Right forelimb (tissue), 1 donor: ENCODE results near the gene ARHGAP24.
"Not testable (repeated sequence)": the region's sequence is repeated elsewhere in the genome, so short reads cannot be mapped to it uniquely, and the experiment has no call there.

ENCODE experiments used
- DNase-seq: peaks from one replicate; pipeline ENCODE4 v3.0.0-alpha.2; 2018

Gene ARHGAP24

DNA sequence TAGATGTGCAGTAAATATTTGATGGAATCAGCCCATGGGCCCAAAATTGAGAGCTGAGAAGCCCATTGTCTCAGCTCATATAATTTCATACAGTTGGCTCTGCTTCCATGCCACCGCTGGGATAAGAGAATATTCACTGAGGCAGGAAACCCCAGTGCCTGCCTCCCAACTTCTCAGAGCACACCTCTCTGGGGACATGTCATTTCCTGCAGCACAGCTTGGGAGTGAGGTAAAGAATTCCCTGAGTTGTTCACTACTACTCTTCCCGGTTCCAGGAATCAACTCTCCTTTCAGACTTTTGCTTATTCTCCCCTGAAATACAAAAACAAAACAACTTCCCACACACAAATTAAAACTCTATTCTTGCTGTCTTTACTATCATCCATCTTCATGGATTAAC, 495.6 kb downstream of the ARHGAP24 start:
- no peak for DNase-seq

DNA sequence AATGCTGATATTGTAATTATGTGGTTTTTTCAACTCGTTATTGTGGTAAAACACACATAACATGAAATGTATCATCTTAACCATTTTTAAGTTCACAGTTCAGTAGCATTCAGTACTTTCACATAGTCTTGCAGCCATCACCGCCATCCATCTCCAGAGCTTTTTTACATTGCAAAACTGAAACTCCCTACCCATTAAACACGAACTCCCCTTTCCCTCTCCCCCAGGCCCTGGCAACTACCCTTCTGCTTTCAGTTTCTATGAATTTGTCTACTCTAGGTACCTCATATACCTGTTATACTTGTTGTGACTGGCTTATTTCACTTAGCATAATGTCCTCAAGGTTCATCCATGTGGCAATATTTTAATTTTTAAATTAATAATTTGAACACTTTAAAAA, 504.3 kb downstream of the ARHGAP24 start:
- no peak for DNase-seq

GRCh38 chr4:85986266-85986665, 511.3 kb downstream of the ARHGAP24 start:
- DNase-seq = no peak

DNA sequence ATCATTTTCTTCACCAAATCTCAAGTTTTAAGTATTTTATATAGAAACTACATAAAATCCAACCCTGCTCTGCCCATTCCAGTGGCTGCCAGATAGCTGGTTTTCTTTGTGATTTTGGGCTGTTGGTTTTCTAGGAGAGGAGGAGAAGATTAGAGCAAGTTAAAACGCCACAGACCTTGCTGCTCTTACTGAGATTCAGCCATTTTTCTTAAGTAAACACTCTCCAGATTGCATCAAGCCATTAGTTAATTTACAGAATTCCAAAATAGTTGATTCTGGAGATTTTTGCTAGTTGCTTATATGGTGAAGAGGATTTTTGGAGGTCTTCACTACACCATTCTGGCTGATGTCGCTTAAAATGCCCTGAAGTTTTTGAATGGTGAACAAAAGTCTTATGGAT, 518.7 kb downstream of the ARHGAP24 start:
- DNase-seq = no peak

GRCh38 chr4:85994576-85994975, 519.6 kb downstream of the ARHGAP24 start:
- no peak for DNase-seq

DNA sequence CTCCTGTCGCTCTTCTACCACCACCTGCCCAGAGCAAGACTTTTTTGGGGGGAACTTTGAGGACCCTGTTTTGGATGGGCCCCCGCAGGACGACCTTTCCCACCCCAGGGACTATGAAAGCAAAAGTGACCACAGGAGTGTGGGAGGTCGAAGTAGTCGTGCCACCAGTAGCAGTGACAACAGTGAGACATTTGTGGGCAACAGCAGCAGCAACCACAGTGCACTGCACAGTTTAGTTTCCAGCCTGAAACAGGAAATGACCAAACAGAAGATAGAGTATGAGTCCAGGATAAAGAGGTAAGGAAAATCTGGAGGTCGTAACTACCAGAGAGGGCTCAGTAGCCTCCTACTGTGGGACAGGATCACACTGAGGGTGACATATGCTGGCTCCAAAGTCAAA, 520.4 kb downstream of the ARHGAP24 start:
- DNase-seq = no peak

- DNase-seq = no peak
These were observed 526.6 kb downstream of the ARHGAP24 start for GRCh38 chr4:86001591-86001990.

- DNase-seq = no peak
These were observed 529.1 kb downstream of the ARHGAP24 start for GRCh38 chr4:86004030-86004429.

DNA sequence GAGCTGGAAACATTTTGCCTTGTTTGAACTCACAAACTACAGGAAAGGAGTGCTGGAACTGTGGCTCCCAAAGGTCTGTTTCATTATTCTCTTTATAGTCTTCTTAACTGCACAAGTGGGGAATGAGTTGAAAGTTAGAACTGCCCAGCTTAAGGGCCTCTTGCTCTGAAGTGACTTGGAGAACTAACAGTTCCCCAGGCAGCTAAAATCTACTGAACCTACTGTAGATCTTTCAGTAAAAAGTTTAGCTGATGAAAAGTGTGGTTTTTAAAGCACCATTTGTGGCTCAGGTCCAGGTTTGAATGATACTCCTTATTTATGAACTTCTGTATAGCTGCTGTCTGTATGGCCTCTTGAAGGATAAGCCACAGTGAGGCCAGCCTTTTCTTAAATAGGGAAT, 531.1 kb downstream of the ARHGAP24 start:
- no peak for DNase-seq

DNA sequence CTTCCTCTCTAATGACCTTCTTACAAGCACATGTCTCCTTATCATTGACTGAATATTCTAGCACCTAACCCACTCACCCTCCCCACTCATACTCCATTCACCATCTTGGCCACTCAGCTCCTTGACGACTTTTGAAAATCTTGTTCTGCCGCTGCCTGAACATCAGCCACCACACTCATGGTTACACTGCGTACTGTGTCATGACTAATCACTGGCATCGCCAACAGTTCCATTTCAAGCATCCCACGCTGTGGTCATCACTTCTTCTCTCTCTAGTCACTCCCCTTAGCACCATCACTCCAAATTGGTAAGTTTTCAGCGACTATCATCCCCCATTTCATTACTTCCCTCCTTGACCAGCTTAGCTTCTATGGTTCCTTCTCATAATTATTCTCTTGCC, 532.1 kb downstream of the ARHGAP24 start:
- DNase-seq = no peak

DNA sequence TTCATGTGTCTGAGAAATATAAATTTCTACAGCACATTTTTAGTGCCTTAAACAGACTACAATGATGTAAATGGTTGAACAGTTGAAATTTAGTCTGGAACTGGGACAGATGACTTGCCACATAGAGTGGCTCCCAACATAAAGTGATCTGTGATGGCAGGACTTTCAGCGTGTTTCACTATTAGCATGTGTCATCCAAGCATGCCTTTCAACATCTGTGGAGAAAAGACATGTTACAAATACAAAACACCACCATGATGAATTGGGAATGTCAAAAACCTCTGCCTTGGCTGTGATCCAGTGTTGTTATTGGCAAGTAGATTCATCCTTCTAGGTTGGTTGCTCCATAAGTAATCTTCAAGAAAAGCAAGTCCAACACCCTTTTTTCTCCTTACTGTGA, 536.2 kb downstream of the ARHGAP24 start:
- no peak for DNase-seq

GRCh38 chr4:86013621-86014020, 538.7 kb downstream of the ARHGAP24 start:
- DNase-seq = no peak

DNA sequence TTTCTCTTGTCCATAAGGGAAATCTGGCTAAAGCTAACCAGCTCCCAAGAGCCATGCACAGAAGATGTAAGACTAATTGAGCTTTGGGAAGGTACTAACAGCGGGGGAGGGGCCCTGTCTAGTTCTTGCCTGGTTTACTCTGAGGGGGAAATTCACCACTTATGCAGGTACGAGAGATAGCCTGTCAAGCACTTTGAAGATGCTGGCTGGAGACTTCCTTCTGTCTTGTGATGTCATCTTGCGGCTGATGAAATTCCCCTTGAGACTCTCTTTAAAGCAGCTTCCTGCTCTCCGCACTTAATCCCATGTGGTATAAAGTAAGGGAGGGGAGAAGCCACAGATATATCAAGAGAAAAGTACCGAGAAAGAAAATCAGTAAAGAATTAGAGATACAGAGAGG, 539.6 kb downstream of the ARHGAP24 start:
- DNase-seq = no peak

DNA sequence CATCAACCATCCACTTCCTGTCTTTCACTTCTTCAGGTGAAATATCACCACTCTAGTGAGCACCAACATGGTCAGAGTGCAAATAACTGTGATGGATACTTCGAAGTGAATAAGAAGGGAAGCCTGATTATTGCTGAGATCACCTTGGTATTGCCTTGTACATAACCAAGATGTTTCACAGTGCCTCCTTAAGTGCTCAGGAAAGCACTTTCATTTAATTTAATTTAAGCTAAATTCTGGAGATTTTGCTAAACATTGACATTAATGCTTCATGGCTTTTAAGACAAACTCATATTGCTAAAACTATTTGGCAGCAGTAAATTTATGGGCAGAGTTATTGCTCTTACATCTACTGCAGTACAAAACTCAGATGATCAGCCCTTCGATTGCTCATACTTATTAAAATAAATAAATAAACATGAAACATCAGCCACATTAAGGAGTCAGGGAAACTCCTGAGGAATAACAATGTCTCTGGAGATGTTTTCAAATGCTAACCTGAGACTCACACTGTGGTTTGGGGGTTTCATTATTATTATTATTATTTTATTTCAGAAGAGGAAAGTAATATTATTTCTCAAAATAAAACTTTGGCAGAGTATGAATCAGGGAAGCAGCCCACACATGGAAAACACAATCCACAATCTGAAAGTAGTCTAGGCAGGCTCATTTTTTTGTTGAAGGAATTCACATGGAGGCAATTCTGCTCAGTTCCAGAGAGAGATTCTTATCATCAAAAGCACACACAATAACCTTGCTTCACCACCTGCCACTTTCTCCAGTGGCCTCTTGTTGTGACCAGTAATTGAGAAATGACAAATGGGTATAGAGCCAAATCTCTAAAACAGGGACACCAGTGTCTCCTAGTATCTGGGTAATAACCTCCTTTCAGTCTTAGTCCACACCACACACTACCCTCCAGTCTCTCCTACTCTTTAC, 540.7 kb downstream of the ARHGAP24 start:
- no peak for DNase-seq

DNA sequence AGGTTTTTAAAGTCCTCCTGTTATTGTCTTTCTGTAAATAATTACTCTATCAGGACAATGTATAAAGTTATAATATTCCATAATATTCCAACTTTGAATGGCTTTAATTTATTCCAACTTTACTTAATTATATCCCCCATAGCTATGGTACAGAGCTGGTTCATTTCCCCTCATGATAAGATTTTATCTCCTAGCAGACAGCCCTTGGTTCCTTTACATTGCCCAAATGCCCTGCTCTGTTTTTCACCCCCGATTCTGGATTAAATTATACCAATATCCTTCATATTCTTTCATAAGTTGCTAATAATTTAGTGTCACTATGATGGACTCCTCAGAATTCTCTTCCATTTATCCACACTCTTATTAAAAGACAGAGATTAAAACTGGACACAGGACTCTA, 544.4 kb downstream of the ARHGAP24 start:
- no peak for DNase-seq

- DNase-seq = no peak
These were observed 545.0 kb downstream of the ARHGAP24 start for GRCh38 chr4:86019906-86020305.

GRCh38 chr4:86021671-86022070, 546.7 kb downstream of the ARHGAP24 start:
- not testable (repeated sequence) for DNase-seq

DNA sequence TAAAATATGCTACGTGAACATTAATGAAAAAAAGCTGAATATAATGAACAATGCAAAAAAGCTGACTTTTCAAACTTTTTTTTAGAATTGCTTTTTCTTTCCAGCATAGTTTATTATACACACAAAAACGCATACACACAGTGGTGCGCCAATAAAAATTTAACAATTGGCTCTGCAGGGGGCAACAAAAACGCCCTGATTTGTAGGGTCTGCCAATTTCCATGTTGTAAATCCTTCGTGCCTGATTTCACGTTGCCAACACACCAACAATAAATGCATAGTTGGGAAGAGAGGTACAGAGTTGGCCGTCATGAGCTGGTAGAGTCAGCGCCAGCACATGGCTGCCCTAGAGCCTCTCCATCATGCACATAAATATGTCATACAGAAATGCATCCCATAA, 551.8 kb downstream of the ARHGAP24 start:
- no peak for DNase-seq

DNA sequence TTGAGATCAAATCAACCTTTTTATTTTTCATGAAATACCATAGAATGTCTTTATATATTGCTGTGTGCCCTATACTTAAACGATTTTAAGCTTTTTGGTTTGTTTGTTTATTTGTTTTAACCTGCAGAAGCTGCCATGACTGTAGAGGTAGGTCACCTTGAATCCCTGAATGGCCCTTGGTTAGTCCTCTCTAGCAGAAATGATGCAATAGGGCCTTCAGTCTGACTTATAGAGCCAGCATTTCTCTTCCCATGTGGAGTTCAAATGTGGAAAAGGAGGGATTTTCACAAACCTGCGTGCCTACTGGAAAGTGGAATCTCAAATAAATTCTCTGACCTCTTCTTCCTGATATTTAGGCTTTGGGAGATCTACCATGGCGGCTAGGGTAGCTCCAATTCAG, 557.0 kb downstream of the ARHGAP24 start:
- DNase-seq = no peak

DNA sequence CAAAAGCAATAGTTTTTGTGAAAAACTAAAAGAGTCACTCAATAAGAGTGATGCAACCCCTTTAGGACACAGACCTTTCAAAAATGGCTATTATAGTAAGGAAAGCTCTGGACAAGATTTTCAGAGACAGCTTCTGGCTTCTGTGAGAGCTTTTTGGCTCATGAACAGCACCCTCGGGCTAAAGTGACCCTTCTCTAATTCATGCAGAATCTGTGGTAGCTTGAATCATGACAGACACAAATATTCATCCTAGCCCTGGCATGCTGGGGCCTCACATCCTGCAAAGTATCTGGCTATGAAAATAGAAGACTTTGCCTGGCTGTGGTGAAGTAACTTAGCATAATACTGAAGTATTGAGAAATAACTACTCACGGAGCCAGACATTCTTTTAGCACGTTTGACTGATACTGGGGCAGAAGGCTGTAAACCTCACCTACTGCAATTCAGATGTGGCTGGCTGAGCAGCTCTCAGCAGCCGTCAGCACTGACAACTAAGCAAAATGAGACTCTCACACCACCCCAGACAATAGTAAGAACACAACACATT, 557.6 kb downstream of the ARHGAP24 start:
- peak; percentile 48 for DNase-seq

DNA sequence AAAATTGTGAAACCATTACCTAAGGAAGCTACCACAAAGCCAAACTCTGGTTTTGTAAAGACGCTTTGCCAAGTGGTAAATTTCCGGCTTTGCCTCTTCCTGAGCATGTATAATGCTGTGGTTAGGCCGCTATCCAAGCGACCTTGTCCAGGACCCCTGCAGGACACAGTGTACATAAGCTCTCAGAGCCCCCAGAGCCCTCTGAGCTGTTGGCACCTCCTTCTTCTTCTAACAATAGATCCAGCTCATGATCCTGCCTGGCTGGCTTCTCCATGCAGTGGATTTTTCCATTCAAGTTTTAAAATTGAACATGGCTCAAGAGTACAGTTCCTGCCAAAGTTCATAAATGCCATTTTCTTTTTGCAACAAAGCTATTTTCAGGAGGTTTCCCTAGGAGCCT, 558.2 kb downstream of the ARHGAP24 start:
- DNase-seq = peak; percentile 78

DNA sequence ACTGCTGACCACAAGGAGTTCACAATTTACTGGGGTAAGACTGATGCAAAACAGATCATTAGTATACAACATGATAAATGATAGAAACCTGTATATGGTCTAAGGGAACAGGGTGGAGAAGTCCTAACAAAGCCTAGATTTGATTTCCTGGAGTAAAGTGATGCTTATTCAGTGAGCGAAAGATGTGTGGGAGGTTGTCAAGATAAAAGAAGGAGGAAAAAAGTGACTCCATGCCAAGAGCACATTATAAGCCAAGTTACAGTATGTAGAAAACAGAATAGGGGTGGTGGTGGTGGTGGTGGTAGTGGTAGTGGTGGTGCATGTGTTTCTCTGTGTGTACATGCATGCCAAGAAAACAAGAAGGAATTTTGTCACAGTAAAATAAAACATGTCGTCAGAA, 559.7 kb downstream of the ARHGAP24 start:
- no peak for DNase-seq

DNA sequence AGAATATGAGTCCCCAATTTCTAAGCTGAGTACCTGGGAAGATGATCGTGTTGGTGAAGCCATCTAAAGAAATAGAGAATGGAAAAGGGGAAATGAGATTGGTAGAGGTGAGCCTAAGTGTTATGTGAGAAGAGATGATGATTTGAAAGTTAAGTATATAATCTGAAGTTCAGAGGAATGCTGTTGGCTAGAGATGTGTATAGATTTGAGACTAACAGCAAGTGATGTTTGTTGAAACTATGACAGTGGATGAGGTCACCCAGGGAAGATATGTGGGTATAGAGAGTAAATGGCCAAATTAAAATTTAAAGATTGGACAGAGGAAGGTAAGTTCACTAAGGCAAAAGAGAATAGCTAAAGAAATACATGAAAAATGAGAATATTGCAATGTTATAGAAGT, 560.7 kb downstream of the ARHGAP24 start:
- DNase-seq = no peak

GRCh38 chr4:86036736-86037135, 561.8 kb downstream of the ARHGAP24 start:
- no peak for DNase-seq

DNA sequence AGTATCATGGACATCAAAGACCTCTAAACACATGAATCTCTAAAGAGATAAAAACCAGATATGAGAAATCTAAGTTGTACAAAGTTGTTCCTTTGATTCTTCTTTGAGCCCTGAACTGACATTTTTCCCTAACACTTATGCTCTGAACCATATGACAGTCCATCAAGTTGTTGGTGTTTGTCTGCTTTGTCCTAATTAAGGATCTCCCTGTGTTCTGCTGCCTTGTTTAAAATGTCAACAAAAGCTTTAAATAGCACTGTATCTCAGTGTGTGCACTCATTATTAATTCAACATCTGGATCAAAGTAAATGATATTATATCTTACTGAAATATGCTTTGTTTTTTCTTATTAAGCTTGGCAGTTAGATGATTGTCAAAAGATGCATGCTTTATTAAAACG, 563.1 kb downstream of the ARHGAP24 start:
- no peak for DNase-seq
